Upper lobe of left lung (tissue), 4 donors: ENCODE results near the gene CDH13.

Experiments used
- POLR2A ChIP-seq, 4 donors: fragments of 450-650 bp; IDR thresholded peaks; one replicate each; pipeline ENCODE4 v1.5.1; 2016 to 2017; ENCODE audit warnings: antibody characterized with exemption in 4 of 4, mild to moderate bottlenecking in 2 of 4
- POLR2AphosphoS5 ChIP-seq, 2 donors: sonication (generic); formaldehyde crosslinking; IDR thresholded peaks; one replicate each; pipeline ENCODE4 v1.5.1; 2017; ENCODE audit warnings: antibody characterized with exemption in 2 of 2
- TF ChIP-seq, protein P1 (sequence below), 6 experiments: fragments of 450-650 bp in 4 of 6; fragments of 200-600 bp in 2 of 6; sonication (generic) in 2 of 6; IDR thresholded peaks; one replicate each; pipeline ENCODE4 v1.5.1; 2016 to 2019; ENCODE audit warnings: antibody characterized with exemption in 6 of 6

DNA sequence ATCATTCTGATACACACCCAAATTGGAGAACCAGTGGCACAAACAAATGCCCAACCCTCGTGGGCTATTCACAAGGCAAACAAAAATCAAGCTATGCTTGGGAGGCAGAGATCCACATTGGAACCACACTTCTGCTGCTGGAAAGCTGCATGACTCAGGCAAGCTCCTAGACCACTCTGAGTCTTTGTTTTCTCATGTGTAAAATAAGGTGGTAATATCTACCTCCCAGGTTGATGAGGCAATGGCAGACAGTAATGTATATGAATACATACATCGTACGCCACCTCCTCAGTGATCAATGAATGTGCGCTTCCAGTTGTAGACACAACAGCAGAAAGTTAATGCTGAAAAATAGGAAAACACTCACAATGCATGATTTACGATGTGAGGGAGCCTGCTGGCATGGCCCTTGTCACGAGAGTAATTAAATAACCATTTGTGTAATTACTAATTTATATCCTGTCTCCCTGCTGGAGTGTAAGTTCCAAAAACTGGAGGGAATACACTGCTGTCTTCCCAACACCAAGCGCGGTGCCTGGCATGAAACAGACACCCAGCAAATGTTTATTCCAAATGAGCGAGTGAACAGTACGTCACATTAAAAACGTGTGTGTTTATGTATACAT lies 1111.1 kb downstream of the CDH13 start:
- TF ChIP-seq POLR2A (IDR thresholded peaks at IDR 0.05) (no peak), POLR2AphosphoS5 (IDR thresholded peaks at IDR 0.05) (no peak)
- TF ChIP-seq, protein P1, sequence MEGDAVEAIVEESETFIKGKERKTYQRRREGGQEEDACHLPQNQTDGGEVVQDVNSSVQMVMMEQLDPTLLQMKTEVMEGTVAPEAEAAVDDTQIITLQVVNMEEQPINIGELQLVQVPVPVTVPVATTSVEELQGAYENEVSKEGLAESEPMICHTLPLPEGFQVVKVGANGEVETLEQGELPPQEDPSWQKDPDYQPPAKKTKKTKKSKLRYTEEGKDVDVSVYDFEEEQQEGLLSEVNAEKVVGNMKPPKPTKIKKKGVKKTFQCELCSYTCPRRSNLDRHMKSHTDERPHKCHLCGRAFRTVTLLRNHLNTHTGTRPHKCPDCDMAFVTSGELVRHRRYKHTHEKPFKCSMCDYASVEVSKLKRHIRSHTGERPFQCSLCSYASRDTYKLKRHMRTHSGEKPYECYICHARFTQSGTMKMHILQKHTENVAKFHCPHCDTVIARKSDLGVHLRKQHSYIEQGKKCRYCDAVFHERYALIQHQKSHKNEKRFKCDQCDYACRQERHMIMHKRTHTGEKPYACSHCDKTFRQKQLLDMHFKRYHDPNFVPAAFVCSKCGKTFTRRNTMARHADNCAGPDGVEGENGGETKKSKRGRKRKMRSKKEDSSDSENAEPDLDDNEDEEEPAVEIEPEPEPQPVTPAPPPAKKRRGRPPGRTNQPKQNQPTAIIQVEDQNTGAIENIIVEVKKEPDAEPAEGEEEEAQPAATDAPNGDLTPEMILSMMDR (IDR thresholded peaks at IDR 0.05) = no peak
